ENCODE data around the gene RNH1.

The RNH1 gene

GRCh38 chr11:454801-455565 is 52.1 kb downstream of the RNH1 start:
- DNase-seq: no peak

DNA sequence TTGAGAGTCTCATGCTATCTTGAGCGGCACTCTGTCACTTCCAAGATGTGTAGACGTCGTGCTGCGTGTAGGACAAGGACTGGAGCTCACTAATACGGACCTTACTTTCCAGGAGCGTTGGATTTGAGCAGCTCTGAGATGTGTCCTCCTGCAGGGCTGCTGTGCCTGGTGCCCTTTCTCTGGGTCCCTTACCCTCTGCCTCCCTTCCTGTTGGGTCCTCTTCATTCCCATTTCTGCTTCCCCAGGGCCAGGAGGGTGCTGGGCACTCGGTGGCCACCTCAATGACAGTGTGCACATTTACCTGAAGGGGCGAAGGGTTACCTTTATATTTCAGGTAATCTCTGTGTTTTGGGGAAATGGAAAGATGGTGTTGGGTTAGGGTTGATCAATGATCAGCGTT is 53.0 kb downstream of the RNH1 start:
- DNase-seq: no peak

GRCh38 chr11:453564-453963 is 53.5 kb downstream of the RNH1 start:
- DNase-seq: no peak

GRCh38 chr11:452916-453527 is 54.0 kb downstream of the RNH1 start:
- DNase-seq: no peak

DNA sequence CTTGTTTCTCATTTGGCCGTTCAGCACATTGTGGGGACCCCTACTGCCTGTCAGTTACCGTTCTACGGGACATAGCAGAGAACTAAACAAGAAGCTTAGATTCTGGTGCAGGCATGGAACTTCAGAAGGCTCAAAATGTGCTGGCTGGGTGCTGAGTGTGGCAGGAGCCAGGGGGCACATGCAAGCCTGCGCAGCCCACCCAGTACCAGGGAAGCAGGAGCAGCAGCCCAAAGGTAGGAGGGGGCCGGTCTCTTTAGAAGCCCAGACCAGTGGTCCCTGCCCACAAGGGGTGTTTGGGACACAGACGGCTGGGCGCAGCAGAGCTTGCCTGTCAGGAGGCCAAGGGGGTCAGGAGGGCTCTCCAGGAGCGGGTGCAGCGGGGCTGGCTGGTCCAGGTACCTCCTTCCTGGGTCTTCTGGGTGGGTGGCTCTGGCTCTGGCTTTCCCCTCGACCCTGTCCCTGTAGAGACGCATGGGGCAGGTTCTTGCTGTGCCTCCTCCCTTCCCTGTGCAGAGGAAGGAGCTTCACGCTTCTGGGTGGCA is 54.8 kb downstream of the RNH1 start:
- no peak for DNase-seq

GRCh38 chr11:451738-452137 is 55.3 kb downstream of the RNH1 start:
- no peak for DNase-seq

DNA sequence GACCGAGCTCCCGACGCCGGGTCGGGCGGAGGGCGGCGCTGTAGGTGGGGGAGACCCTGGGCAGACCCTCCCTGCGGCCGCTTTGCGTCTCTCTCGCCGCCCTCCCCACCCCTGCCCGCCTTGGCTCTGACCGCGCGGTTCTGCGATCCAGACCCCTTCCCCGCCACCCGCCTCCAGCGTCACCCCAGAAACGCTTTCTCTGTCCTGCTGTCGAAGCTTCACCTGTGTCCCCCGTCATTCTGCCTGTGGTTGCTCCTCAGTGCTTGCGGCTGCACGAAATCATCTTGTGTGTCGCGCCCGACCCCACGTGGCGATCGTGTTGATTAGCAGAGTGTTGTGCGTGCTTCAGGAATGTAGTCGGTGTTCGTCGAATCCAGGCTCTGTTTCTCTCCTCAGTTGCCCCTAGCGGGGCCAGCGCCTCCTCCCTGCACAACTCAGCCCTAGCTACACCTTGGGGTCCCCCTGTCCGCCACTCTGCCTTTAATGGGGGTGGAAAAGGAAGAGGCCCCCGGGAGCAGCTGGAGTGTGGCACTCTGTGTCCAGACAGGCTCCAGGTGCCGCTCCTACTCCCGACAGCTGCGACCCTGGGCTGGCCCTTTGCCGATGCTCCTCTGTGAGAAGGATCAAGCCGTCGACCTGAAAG is 56.1 kb downstream of the RNH1 start:
- DNase-seq: peak; percentile 78

DNA sequence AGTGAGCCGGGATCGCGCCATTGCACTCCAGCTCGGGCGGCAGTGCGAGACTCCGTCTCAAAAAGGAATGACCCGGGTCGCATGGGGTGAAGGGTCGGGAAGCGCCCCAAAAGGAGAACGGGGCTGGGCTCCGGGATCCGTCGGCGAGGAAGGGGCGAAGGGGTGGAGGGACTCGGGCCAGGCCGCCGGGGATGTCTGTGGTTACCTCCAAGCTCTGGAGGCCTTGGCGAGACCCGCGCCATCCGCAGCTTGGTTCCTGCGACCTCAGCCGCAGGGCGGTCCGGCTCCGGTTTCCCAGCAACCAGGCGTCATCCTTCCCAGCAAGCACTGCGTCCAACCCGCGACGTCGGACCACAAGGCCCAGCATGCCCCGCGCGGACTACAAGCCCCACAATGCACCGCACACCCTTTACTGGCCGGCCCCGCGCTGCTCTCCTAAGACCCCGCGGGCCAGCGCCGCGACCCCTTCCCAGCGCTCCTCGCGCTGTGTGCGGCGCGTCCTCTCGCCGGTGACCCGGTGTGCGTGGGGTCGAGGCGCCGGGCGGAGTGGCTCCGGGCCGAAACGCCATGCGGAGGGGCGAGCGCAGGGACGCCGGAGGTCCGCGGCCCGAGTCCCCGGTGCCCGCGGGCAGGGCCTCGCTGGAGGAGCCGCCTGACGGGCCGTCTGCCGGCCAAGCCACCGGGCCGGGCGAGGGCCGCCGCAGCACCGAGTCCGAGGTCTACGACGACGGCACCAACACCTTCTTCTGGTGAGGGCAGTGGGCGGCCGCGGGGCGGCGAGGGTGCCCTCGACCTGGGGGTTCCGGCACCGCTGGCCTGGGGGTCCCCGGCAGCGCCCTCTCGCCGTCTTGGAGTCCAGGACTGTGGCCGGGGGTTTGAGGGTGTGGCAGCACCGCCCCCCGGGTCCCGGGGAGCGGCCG is 56.9 kb downstream of the RNH1 start, which contains the start of gene PTDSS2:
TSS of gene PTDSS2 (plus strand) at position 391 of the 920 bp plus-strand sequence. CDS start at position 568, 177 bp downstream.
- peak; percentile 95 for DNase-seq

GRCh38 chr11:447923-448731 is 58.9 kb downstream of the RNH1 start:
- DNase-seq: peak; percentile 95

DNA sequence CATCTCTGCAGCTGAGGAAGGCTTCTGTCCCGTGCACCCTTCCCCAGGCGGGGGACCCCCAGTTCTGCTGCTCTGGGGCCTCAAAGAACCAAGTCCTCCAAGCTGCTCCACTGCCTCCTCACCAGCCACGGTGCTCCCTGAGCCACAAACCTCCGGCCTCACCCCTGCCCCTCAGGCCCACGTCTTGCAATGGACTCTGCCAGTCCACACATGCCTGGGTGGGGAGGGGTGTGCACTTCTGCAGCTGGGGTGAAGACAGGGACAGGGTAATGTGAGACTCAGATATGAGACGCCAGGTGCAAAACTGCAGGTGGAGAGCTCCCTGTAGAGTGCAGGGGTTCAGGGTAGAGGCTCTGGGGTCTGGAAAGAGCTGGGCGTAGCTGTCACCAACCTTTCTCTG is 60.2 kb downstream of the RNH1 start:
- DNase-seq: no peak

GRCh38 chr11:445765-446588 is 61.1 kb downstream of the RNH1 start:
- DNase-seq: no peak
